Aorta (tissue), 5 donors: ENCODE results near the gene KLB. TPM values are rescaled to one million over a fixed set of nuclear protein-coding genes. Genes with fewer than 3 reads are reported as not detected.

Source experiments
- ATAC-seq: fragments of 200-7000 bp; cut with Tn5 transposase; one replicate; pipeline ENCODE4 v1.9.1; 2022; ENCODE audit warnings: moderate library complexity; ENCODE audit not compliant: low FRiP score
- DNase-seq, 2 donors: peaks; one replicate each; pipeline ENCODE4 v3.0.0-alpha.2; 2020
- H3K27ac ChIP-seq, 2 donors: one replicate each; pipeline ENCODE4 v1.5.1; 2013; ENCODE audit warnings: low read length in 2 of 2, mild to moderate bottlenecking in 2 of 2, moderate library complexity in 2 of 2, control low read depth in 1 of 2, inconsistent platforms in 1 of 2, low read depth in 1 of 2
- H3K27me3 ChIP-seq, 2 donors: one replicate each; pipeline ENCODE4 v1.6.1; 2013; ENCODE audit warnings: control low read depth in 1 of 2, low read length in 1 of 2, mild to moderate bottlenecking in 1 of 2, moderate library complexity in 1 of 2; ENCODE audit not compliant: insufficient read depth in 2 of 2, control insufficient read depth in 1 of 2
- H3K36me3 ChIP-seq, 2 donors: one replicate each; pipeline ENCODE4 v1.6.1; 2013; ENCODE audit warnings: control low read depth in 1 of 2, low read length in 1 of 2, mild to moderate bottlenecking in 1 of 2; ENCODE audit not compliant: insufficient read depth in 2 of 2, control insufficient read depth in 1 of 2
- H3K4me1 ChIP-seq, 2 donors: one replicate each; pipeline ENCODE4 v1.6.1; 2013; ENCODE audit warnings: low read length in 2 of 2, control low read depth in 1 of 2, mild to moderate bottlenecking in 1 of 2, moderate library complexity in 1 of 2; ENCODE audit not compliant: insufficient read depth in 2 of 2, control insufficient read depth in 1 of 2
- H3K4me3 ChIP-seq, 2 donors: one replicate each; pipeline ENCODE4 v1.5.1; 2013; ENCODE audit warnings: low read length in 2 of 2, control low read depth in 1 of 2, mild to moderate bottlenecking in 1 of 2
- H3K9me3 ChIP-seq: one replicate; pipeline ENCODE4 v1.6.1; 2013; ENCODE audit warnings: mild to moderate bottlenecking, low read length; ENCODE audit not compliant: control insufficient read depth
- WGBS, 2 donors: extraction: QIAGEN DNeasy Blood & Tissue Kit; methylation state at CpG; one replicate each; pipeline ENCODE4 v1.1.7; 2013; 5-methylcytosine and 5-hydroxymethylcytosine counted together
- intact Hi-C, 2 donors: fragments of 100-400 bp; cut with DNase I; formaldehyde crosslinking; loops; one replicate each; pipeline versions ENCODE4 v1.14.2 to v1.15.0; 2022
- polyA plus RNA-seq, 2 donors: library from polyadenylated mRNA; stranded (reverse); fragments of 200-250 nt; gene quantifications; one replicate each; pipeline ENCODE4 v1.2.3, GENCODE V29; 2013
- total RNA-seq, 2 donors: library from RNA; stranded (reverse); fragmentation: NEBNext Ultra II Directional; extraction: Animal tissue kit (Norgen Biotek cat#: 25700); gene quantifications; one replicate each; pipeline ENCODE4 v1.2.1, GENCODE V29; 2021
- donor health status: healthy with polysubstance abuse.
- donor health status: Bipolar disorder and iron deficiency.
- donor health status: DM: no; HTN: no; CAD: no.
- donor health status: DM: no; HTN: no; CAD: no.
- donor health status: DM: yes; HTN: yes; CAD: no.

The KLB gene
- total and polyA plus RNA-seq, 4 donors, result 0.13 TPM; not detected in 3

- H3K4me1 ChIP-seq, result no peaks in the 10 kb centered on the region
- no peak for DNase-seq
- ATAC-seq, result no peak
- H3K9me3 ChIP-seq, result no peaks in the 10 kb centered on the region
- no peak overlapping the region for H3K27ac ChIP-seq
- intact Hi-C loops, result no loop called here
- 90 to 91% methylated on average over 11 of the region's 11 CpGs for WGBS, 2 donors
- H3K4me3 ChIP-seq, result no peak overlapping the region
- H3K36me3 ChIP-seq, result no peaks in the 10 kb centered on the region
- no peaks in the 10 kb centered on the region for H3K27me3 ChIP-seq
Measured at GRCh38 chr4:39433878-39434492, 27.3 kb downstream of the KLB start.

DNA sequence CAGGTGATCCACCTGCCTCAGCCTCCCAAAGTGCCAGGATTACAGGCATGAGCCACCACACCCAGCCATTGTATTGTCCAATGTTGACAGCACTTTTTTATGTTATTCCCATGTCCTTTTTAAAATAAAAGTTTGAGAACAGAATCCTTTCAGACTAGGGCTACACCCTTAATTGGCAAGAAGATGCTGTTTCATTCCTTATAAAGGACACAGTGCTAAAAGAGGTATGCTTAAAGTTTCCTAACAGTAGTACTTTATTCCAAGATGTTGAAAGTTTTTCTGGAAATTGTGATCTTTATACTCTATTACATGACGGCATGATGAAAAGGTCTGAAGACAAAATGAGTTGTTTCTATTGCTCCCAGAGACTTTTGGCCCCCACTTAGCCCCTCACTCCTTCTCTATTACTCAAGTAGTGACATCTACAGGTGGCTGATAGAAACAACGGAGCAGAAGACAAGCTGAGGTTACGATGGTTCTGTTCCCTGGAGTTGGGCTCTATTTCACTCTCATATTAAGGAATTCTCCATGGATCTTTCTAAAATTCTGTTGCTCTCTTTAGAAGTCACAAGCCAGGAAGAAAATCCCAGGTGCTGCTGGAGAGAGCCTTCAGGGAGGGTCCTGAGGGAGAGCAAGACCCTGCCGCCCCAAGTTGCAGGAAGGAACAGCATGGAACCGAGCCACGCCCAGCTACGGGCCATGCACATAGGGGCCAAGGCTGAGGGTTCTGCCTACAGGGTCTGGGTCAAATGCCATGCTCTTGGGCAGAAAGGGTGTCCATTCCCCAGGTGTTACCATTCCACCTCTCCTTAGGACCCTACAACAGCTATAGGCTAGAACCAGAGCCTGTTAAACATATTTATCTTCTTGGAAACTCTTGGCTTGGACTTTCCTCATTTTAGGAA is 29.2 kb downstream of the KLB start:
- 60 to 63% methylated on average over 7 of the region's 7 CpGs for WGBS, 2 donors
- Histone ChIP-seq H3K27ac (no peak overlapping the region), H3K4me1 (no peaks in the 10 kb centered on the region), H3K9me3 (no peaks in the 10 kb centered on the region), H3K4me3 (no peak overlapping the region), H3K36me3 (no peaks in the 10 kb centered on the region), H3K27me3 (no peaks in the 10 kb centered on the region)
- intact Hi-C loops, result no loop called here
- ATAC-seq, result no peak
- DNase-seq, result no peak

DNA sequence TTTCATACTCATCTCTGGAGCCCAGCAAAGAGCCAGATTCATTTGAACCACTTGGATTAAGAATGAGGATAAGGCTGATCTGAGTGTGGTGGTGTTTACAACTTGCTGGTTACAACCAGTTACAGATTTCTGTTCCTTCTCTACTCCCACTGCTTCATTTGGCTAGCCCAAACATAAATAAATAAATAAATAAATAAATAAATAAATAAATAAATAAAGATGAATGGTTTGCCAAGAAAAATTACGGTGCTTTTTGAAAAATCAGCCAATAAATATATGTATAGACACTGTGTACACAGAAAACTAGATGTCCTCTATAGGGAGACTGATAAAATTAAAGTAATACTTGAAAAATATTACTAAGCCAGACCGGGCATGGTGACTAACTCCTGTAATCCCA is 34.9 kb downstream of the KLB start:
- Histone ChIP-seq H3K36me3 (no peaks in the 10 kb centered on the region), H3K9me3 (no peaks in the 10 kb centered on the region), H3K4me1 (no peaks in the 10 kb centered on the region), H3K27me3 (no peaks in the 10 kb centered on the region), H3K27ac (no peak overlapping the region), H3K4me3 (no peak overlapping the region)
- ATAC-seq, result no peak
- intact Hi-C loops, result no loop called here
- DNase-seq, result no peak
- 71 to 79% methylated on average over 2 of the region's 2 CpGs for WGBS, 2 donors

DNA sequence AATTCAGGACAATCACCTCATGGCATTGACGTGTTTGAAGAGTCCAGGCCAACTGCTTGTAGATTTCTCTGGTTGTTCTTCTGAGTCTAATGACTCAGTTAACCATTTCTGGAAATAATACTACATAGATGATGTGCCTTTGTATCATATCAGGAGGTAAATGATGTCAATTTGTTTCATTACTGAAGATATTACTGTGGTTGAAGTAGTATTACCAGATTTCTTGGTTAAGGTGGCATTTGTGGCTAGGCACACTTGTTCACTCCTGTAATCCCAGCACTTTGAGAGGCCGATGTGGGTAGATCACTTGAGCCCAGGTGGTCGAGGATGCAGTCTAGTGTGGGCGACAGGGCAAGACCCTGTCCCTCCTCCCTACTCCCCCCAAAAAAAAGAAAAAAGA is 36.3 kb downstream of the KLB start:
- intact Hi-C loops, result no loop called here
- no peak for ATAC-seq
- WGBS, 2 donors, result 81 to 85% methylated on average over 4 of the region's 4 CpGs

DNA sequence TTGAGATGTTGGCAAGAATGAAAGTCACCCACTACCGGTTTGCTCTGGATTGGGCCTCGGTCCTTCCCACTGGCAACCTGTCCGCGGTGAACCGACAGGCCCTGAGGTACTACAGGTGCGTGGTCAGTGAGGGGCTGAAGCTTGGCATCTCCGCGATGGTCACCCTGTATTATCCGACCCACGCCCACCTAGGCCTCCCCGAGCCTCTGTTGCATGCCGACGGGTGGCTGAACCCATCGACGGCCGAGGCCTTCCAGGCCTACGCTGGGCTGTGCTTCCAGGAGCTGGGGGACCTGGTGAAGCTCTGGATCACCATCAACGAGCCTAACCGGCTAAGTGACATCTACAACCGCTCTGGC is 39.7 kb downstream of the KLB start:
- H3K9me3 ChIP-seq, result no peaks in the 10 kb centered on the region
- H3K27me3 ChIP-seq, result no peaks in the 10 kb centered on the region
- H3K27ac ChIP-seq, result no peak overlapping the region
- WGBS, 2 donors, result 83 to 85% methylated on average over 20 of the region's 20 CpGs
- ATAC-seq (peak; percentile 62), DNase-seq (no peak)
- intact Hi-C loops, result no loop called here
- no peaks in the 10 kb centered on the region for H3K36me3 ChIP-seq
- no peak overlapping the region for H3K4me3 ChIP-seq
- no peaks in the 10 kb centered on the region for H3K4me1 ChIP-seq

More for the DNA sequence above, 36.3 kb downstream of the KLB start:
- no peaks in the 10 kb centered on the region for H3K36me3 ChIP-seq
- H3K27me3 ChIP-seq, result no peaks in the 10 kb centered on the region
- DNase-seq, result no peak
- H3K4me1 ChIP-seq, result no peaks in the 10 kb centered on the region
- no peak overlapping the region for H3K4me3 ChIP-seq
- no peaks in the 10 kb centered on the region for H3K9me3 ChIP-seq
- H3K27ac ChIP-seq, result no peak overlapping the region

DNA sequence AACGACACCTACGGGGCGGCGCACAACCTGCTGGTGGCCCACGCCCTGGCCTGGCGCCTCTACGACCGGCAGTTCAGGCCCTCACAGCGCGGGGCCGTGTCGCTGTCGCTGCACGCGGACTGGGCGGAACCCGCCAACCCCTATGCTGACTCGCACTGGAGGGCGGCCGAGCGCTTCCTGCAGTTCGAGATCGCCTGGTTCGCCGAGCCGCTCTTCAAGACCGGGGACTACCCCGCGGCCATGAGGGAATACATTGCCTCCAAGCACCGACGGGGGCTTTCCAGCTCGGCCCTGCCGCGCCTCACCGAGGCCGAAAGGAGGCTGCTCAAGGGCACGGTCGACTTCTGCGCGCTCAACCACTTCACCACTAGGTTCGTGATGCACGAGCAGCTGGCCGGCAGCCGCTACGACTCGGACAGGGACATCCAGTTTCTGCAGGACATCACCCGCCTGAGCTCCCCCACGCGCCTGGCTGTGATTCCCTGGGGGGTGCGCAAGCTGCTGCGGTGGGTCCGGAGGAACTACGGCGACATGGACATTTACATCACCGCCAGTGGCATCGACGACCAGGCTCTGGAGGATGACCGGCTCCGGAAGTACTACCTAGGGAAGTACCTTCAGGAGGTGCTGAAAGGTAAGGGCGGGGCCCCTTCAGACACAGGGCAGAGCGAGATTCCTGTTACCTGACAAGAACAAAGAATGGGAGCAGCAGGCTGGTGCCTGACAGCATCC is 40.3 kb downstream of the KLB start:
- intact Hi-C loops, result no loop called here
- H3K27ac ChIP-seq, result no peak overlapping the region
- no peaks in the 10 kb centered on the region for H3K27me3 ChIP-seq
- no peaks in the 10 kb centered on the region for H3K9me3 ChIP-seq
- no peaks in the 10 kb centered on the region for H3K4me1 ChIP-seq
- H3K4me3 ChIP-seq, result no peak overlapping the region
- no peaks in the 10 kb centered on the region for H3K36me3 ChIP-seq
- peak; percentile 80 for ATAC-seq
- DNase-seq, result peak; percentile 74 to 84
- WGBS, 2 donors, result 5 to 10% methylated on average over 61 of the region's 61 CpGs

GRCh38 chr4:39450618-39451017 is 43.9 kb downstream of the KLB start:
- DNase-seq (no peak), ATAC-seq (no peak)
- Histone ChIP-seq H3K4me3 (no peak overlapping the region), H3K27me3 (no peaks in the 10 kb centered on the region), H3K9me3 (no peaks in the 10 kb centered on the region), H3K27ac (no peak overlapping the region), H3K36me3 (peaks cover 0 to 2% of the 10 kb centered on the region in 2 donors), H3K4me1 (no peaks in the 10 kb centered on the region)
- intact Hi-C loops, result loop anchor here in 1 of 2 donors (10.0 kb wide), 1 partner anchor 86 kb away; the partner anchor contains the start of gene RFC1
- 59 to 81% methylated on average over 2 of the region's 2 CpGs for whole genome bisulfite sequencing, 2 donors

- intact Hi-C loops, result loop anchor here in 1 of 2 donors (10.0 kb wide), 1 partner anchor 87 kb away; the partner anchor contains the start of gene RFC1
- DNase-seq (no peak), ATAC-seq (no peak)
- no peak overlapping the region for H3K27ac ChIP-seq
- H3K4me3 ChIP-seq, result no peak overlapping the region
- H3K4me1 ChIP-seq, result no peaks in the 10 kb centered on the region
- WGBS, 2 donors, result 83 to 85% methylated on average over 6 of the region's 6 CpGs
- no peaks in the 10 kb centered on the region for H3K27me3 ChIP-seq
- H3K36me3 ChIP-seq, result peaks cover 0 to 3% of the 10 kb centered on the region in 2 donors
- no peaks in the 10 kb centered on the region for H3K9me3 ChIP-seq
Measured at GRCh38 chr4:39451423-39452023, 44.8 kb downstream of the KLB start.
